DOHH2 (cell line): ENCODE measurements around the gene GPR78.

Source experiments
- CTCF ChIP-seq: fragments of 200-600 bp; sonication (generic); IDR thresholded peaks from one replicate; pipeline ENCODE4 v1.5.1; 2014; ENCODE audit warnings: antibody characterized with exemption, mild to moderate bottlenecking, low read depth, low read length; ENCODE audit not compliant: poor library complexity, severe bottlenecking
- EZH2phosphoT487 ChIP-seq: fragments of 200-600 bp; sonication (generic); IDR thresholded peaks from 2 replicates; pipeline ENCODE4 v1.6.1; 2017; ENCODE audit warnings: borderline replicate concordance, mild to moderate bottlenecking, antibody characterized with exemption, low read length, moderate library complexity, mixed read lengths

- TF ChIP-seq CTCF (no peak), EZH2phosphoT487 (no peak)
Observed at GRCh38 chr4:8557151-8558076, 22.8 kb upstream of the GPR78 start.
